ENCODE results near the gene PDXDC1. TPM values are rescaled to one million over a fixed set of nuclear protein-coding genes. Genes with fewer than 3 reads are reported as not detected.
"Not testable (repeated sequence)": the region's sequence is repeated elsewhere in the genome, so short reads cannot be mapped to it uniquely, and the experiment has no call there.

PDXDC1 gene
- total RNA-seq, 1 donor from 2014 or later: 123 TPM

DNA sequence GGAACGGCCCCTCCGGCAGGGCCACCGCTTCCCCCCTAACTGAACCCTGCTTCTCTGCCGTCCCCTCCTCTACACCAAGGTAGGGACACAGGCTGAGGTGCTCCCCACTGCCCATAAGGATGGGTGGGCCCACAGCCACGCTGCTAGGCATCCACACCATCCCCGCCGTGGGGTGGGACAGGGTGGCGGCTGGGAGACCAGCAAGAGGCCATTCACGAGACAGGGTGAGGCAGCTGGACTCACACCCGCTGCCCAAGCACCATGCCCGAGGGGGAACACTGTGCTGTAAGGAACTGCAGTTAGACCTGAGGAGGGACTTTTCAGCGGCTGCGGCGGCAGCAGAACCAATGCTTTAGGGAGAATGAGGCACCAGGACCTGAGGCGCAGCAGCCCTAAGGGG lies 166.8 kb downstream of the PDXDC1 start:
- Mint-ChIP-seq H3K4me3 (ENCODE audit: unreplicated experiment) (no peak overlapping the region), H3K27ac (ENCODE audit: unreplicated experiment) (peak overlapping the region; percentile 58), H3K36me3 (ENCODE audit: low read depth, unreplicated experiment) (no peaks in the 10 kb centered on the region), H3K9me3 (ENCODE audit: unreplicated experiment) (no peaks in the 10 kb centered on the region), H3K27me3 (ENCODE audit: low read depth, unreplicated experiment) (no peaks in the 10 kb centered on the region), H3K4me1 (ENCODE audit: low read depth, unreplicated experiment) (peaks cover 7% of the 10 kb centered on the region)
- TF ChIP-seq, protein P1, sequence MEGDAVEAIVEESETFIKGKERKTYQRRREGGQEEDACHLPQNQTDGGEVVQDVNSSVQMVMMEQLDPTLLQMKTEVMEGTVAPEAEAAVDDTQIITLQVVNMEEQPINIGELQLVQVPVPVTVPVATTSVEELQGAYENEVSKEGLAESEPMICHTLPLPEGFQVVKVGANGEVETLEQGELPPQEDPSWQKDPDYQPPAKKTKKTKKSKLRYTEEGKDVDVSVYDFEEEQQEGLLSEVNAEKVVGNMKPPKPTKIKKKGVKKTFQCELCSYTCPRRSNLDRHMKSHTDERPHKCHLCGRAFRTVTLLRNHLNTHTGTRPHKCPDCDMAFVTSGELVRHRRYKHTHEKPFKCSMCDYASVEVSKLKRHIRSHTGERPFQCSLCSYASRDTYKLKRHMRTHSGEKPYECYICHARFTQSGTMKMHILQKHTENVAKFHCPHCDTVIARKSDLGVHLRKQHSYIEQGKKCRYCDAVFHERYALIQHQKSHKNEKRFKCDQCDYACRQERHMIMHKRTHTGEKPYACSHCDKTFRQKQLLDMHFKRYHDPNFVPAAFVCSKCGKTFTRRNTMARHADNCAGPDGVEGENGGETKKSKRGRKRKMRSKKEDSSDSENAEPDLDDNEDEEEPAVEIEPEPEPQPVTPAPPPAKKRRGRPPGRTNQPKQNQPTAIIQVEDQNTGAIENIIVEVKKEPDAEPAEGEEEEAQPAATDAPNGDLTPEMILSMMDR (IDR thresholded peaks at IDR 0.05; ENCODE audit: insufficient read depth, low read depth, low read length): no peak
- no peak for TF ChIP-seq EZH2 (IDR thresholded peaks at IDR 0.05; ENCODE audit: insufficient read depth, low read length)
- Histone ChIP-seq H2AFZ (ENCODE audit: low read depth, low read length) (no peak overlapping the region), H4K20me1 (ENCODE audit: insufficient read depth, low read length) (peaks cover 14% of the 10 kb centered on the region), H3K9ac (ENCODE audit: low read length) (no peak overlapping the region), H3K79me2 (ENCODE audit: insufficient read depth, low read length) (peaks cover 60% of the 10 kb centered on the region), H3K27me3 (ENCODE audit: insufficient read depth, low read length) (no peaks in the 10 kb centered on the region), H3K4me2 (ENCODE audit: low read length) (no peak overlapping the region), H3K4me3 (ENCODE audit: insufficient read depth, low read depth, low read length) (no peak overlapping the region), H3K4me1 (ENCODE audit: insufficient read depth, low read length) (peaks cover 16% of the 10 kb centered on the region), H3K27ac (ENCODE audit: low read depth, low read length) (no peak overlapping the region), H3K9me3 (ENCODE audit: insufficient read depth, low read depth, low read length) (no peaks in the 10 kb centered on the region), H3K36me3 (ENCODE audit: insufficient read depth, low read length) (no peaks in the 10 kb centered on the region)
- DNase-seq (ENCODE audit: low read depth) (no peak), FAIRE-seq (no peak)

DNA sequence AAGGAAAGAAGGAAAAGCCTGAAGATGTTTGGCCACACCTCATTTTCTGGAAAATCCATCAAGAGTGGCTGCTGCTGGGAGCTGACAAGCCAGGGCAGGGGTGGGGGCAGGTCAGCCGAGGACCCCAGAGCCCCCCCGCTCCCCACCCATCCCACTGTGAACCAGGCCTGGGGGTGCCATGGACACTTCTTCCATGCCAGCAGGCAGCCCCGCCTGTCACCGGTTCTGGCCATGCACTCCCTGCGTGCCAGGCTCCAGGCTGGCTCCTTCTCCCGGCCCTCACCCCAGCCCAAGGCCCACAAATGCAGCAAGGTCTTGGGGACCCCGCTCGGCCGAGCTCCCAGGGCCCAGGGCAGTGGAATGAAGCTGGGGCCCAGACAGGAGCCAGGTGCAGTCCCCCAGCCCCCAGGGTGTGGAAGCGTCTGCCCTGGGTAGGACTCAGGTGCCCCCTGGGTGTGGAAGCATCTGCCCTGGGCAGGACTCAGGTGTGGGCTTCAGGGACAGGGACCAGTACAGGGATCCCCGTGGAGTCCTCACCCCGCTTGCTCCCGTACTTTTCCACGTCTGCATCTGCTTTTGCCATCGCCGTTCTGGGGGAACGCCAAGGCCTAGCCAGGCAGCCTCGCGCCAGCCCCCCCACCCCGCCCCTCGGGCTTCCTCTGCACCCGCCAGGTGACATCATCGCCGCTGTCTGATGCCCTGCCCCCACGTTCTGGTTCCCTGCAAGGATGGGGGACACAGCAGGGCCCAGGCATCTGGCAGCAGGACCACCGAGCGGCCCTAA lies 167.5 kb downstream of the PDXDC1 start:
- H4K20me1 ChIP-seq (ENCODE audit: insufficient read depth, low read length): peaks cover 17% of the 10 kb centered on the region
- H3K27ac ChIP-seq (ENCODE audit: low read depth, low read length); H3K4me3 Mint-ChIP-seq (ENCODE audit: unreplicated experiment); FAIRE-seq; H3K4me2 ChIP-seq (ENCODE audit: low read length); H3K36me3 ChIP-seq (ENCODE audit: insufficient read depth, low read length); DNase-seq (ENCODE audit: low read depth); H3K9me3 Mint-ChIP-seq (ENCODE audit: unreplicated experiment); H3K27me3 Mint-ChIP-seq (ENCODE audit: low read depth, unreplicated experiment); H3K4me1 Mint-ChIP-seq (ENCODE audit: low read depth, unreplicated experiment); H3K9me3 ChIP-seq (ENCODE audit: insufficient read depth, low read depth, low read length); H2AFZ ChIP-seq (ENCODE audit: low read depth, low read length); H3K27me3 ChIP-seq (ENCODE audit: insufficient read depth, low read length); H3K27ac Mint-ChIP-seq (ENCODE audit: unreplicated experiment); H3K36me3 Mint-ChIP-seq (ENCODE audit: low read depth, unreplicated experiment); H3K9ac ChIP-seq (ENCODE audit: low read length); H3K4me3 ChIP-seq (ENCODE audit: insufficient read depth, low read depth, low read length): not testable (repeated sequence)
- H3K4me1 ChIP-seq (ENCODE audit: insufficient read depth, low read length): peaks cover 16% of the 10 kb centered on the region
- H3K79me2 ChIP-seq (ENCODE audit: insufficient read depth, low read length): peaks cover 64% of the 10 kb centered on the region

GRCh38 chr16:15142891-15143600 lies 168.2 kb downstream of the PDXDC1 start:
- not testable (repeated sequence) for H3K27me3 ChIP-seq (ENCODE audit: insufficient read depth, low read length); H3K27ac ChIP-seq (ENCODE audit: low read depth, low read length); H3K27ac Mint-ChIP-seq (ENCODE audit: unreplicated experiment); FAIRE-seq; DNase-seq (ENCODE audit: low read depth); H3K9me3 ChIP-seq (ENCODE audit: insufficient read depth, low read depth, low read length); H3K9ac ChIP-seq (ENCODE audit: low read length); H2AFZ ChIP-seq (ENCODE audit: low read depth, low read length); H3K4me3 ChIP-seq (ENCODE audit: insufficient read depth, low read depth, low read length); H3K36me3 Mint-ChIP-seq (ENCODE audit: low read depth, unreplicated experiment); H3K4me3 Mint-ChIP-seq (ENCODE audit: unreplicated experiment); H3K27me3 Mint-ChIP-seq (ENCODE audit: low read depth, unreplicated experiment); H3K36me3 ChIP-seq (ENCODE audit: insufficient read depth, low read length); H3K9me3 Mint-ChIP-seq (ENCODE audit: unreplicated experiment); H3K4me1 Mint-ChIP-seq (ENCODE audit: low read depth, unreplicated experiment); H3K4me2 ChIP-seq (ENCODE audit: low read length)
- Histone ChIP-seq H3K79me2 (ENCODE audit: insufficient read depth, low read length) (peaks cover 72% of the 10 kb centered on the region), H4K20me1 (ENCODE audit: insufficient read depth, low read length) (peaks cover 22% of the 10 kb centered on the region), H3K4me1 (ENCODE audit: insufficient read depth, low read length) (peaks cover 18% of the 10 kb centered on the region)

GRCh38 chr16:15143601-15144091 lies 168.8 kb downstream of the PDXDC1 start:
- not testable (repeated sequence) for H3K27me3 Mint-ChIP-seq (ENCODE audit: low read depth, unreplicated experiment); H3K36me3 Mint-ChIP-seq (ENCODE audit: low read depth, unreplicated experiment); H3K4me3 ChIP-seq (ENCODE audit: insufficient read depth, low read depth, low read length); H3K27me3 ChIP-seq (ENCODE audit: insufficient read depth, low read length); H3K27ac Mint-ChIP-seq (ENCODE audit: unreplicated experiment); H3K4me1 Mint-ChIP-seq (ENCODE audit: low read depth, unreplicated experiment); H3K9me3 Mint-ChIP-seq (ENCODE audit: unreplicated experiment); H3K27ac ChIP-seq (ENCODE audit: low read depth, low read length); DNase-seq (ENCODE audit: low read depth); H2AFZ ChIP-seq (ENCODE audit: low read depth, low read length); H3K4me3 Mint-ChIP-seq (ENCODE audit: unreplicated experiment); H3K9me3 ChIP-seq (ENCODE audit: insufficient read depth, low read depth, low read length); FAIRE-seq; H3K36me3 ChIP-seq (ENCODE audit: insufficient read depth, low read length)
- Histone ChIP-seq H3K9ac (ENCODE audit: low read length) (peak overlapping the region; percentile 45), H4K20me1 (ENCODE audit: insufficient read depth, low read length) (peaks cover 22% of the 10 kb centered on the region), H3K79me2 (ENCODE audit: insufficient read depth, low read length) (peaks cover 74% of the 10 kb centered on the region), H3K4me1 (ENCODE audit: insufficient read depth, low read length) (peaks cover 18% of the 10 kb centered on the region), H3K4me2 (ENCODE audit: low read length) (peak overlapping the region; percentile 67)

DNA sequence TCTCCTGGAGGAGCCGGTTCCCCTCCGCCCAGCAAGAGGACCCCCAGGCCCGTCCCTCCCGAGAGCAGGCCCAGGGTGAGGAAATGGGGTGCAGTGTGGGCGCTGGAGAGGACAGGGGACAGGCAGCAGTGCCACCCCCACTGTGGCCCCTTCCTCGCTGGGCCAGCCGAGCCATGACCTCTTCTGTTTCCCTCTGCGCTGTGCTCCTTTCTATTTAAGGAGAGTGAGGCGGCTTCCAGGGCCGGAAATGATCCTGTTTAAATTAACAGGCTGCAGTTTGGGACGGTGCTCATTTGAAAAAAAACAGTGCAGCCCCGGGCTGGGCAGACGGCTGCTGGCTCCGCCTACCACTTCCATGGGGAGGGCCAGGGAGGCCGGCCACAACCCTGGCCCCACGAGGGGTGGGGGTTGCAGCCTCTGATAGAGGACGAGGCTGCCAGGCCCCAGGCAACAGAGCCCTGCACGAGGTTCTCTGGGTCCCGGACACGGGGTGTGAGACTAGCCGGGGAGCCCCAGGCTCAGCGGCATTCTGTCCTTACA lies 169.3 kb downstream of the PDXDC1 start:
- not testable (repeated sequence) for H3K27ac Mint-ChIP-seq (ENCODE audit: unreplicated experiment); H3K4me3 ChIP-seq (ENCODE audit: insufficient read depth, low read depth, low read length); H3K9me3 Mint-ChIP-seq (ENCODE audit: unreplicated experiment); H3K27me3 ChIP-seq (ENCODE audit: insufficient read depth, low read length); H3K4me3 Mint-ChIP-seq (ENCODE audit: unreplicated experiment); H3K36me3 Mint-ChIP-seq (ENCODE audit: low read depth, unreplicated experiment); H3K36me3 ChIP-seq (ENCODE audit: insufficient read depth, low read length); H2AFZ ChIP-seq (ENCODE audit: low read depth, low read length); H3K27me3 Mint-ChIP-seq (ENCODE audit: low read depth, unreplicated experiment); H3K9me3 ChIP-seq (ENCODE audit: insufficient read depth, low read depth, low read length); FAIRE-seq; H3K4me1 Mint-ChIP-seq (ENCODE audit: low read depth, unreplicated experiment)
- Histone ChIP-seq H3K79me2 (ENCODE audit: insufficient read depth, low read length) (peaks cover 79% of the 10 kb centered on the region), H3K4me1 (ENCODE audit: insufficient read depth, low read length) (peaks cover 18% of the 10 kb centered on the region), H3K27ac (ENCODE audit: low read depth, low read length) (peak overlapping the region; percentile 56), H4K20me1 (ENCODE audit: insufficient read depth, low read length) (peaks cover 22% of the 10 kb centered on the region), H3K4me2 (ENCODE audit: low read length) (peak overlapping the region; percentile 67), H3K9ac (ENCODE audit: low read length) (peak overlapping the region; percentile 45)
- peak; percentile 22 for DNase-seq (ENCODE audit: low read depth)

Data from astrocyte (in vitro differentiated cells and primary cell).